NCI-H510A treated with DMSO at 0.1 percent for 48 hours (cell line): Measurements from ENCODE around the gene SFTPB.
A peak's percentile ranks its signal among the peaks of the same experiment; 100 is the strongest.

ENCODE experiments used
- DNase-seq: peaks from one replicate; lab custom pipeline; 2025; lab: John Stamatoyannopoulos, UW

Gene SFTPB

DNA sequence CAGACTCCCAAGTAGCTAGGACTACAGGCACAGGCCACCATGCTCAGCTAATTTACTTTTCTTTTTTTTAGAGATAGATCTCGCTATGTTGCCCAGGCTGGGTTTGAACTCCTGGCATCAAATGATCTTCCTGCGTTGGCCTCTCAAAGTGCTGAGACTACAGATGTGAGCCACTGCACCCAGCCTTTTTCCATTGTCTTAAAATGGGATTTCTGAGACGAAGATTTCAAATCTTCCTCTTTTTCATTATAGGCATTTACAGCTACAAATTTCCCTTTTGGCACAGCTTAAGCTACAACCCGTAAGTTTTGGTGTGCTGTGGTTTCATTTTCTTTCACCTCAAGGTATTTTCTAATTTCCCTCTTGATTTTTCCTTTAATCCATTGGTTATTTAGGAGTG is 34.8 kb upstream of the SFTPB start:
- no peak for DNase-seq

DNA sequence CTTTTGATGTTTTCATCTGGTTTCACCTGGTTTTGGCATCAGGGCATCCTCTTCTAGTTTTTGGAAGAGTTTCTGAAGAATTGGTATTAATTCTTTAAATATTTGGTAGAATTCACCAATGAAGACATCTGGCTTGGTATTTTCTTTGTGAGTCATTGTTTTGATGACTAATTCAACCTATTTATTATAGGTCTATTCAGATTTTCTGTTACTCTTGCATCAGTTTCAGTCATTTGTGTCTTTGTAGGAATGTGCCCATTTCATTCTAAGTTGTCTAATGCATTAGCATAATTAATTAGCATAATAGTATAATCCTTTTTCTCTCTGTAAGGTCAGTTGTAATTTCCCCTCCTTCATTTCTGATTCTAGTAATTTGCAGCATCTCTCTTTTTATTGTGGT is 34.2 kb upstream of the SFTPB start:
- no peak for DNase-seq

DNA sequence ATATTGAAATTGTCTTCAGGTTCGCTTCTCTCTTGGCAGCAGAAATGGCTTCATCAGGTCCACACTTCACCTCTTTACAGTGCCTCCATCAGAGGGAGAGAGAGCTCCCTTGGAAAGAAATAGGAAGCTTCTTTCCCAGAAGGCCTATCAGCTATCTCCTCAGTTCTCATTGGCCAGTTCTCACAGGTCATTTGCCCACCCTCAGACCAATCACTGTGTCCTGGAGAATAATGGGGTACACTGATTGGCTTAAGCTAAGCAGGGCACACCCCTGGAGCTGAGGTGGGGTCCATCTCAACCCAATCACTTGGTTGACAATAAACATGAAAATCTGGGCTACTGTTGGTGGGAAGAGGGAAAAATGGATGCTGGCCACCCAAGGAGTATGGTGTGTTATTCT is 31.3 kb upstream of the SFTPB start:
- no peak for DNase-seq

DNA sequence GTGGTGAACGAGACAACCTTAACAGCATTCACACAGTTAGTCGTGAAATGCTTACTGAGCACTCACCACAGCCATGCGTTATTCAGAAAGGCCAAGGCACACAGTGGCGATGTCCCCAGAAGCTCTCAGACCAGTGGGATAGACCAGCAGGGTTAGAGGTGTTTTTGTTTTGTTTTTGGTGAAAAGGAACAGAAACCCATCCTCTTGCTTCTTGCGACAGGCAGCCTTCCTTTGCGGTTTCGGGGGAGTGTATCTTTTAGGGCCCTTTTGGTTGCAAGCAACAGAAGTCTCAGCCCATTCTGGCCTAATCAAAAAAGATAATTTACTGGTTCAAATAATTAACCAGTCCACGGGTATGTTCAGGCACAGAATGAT is 30.9 kb upstream of the SFTPB start:
- DNase-seq, result no peak

DNA sequence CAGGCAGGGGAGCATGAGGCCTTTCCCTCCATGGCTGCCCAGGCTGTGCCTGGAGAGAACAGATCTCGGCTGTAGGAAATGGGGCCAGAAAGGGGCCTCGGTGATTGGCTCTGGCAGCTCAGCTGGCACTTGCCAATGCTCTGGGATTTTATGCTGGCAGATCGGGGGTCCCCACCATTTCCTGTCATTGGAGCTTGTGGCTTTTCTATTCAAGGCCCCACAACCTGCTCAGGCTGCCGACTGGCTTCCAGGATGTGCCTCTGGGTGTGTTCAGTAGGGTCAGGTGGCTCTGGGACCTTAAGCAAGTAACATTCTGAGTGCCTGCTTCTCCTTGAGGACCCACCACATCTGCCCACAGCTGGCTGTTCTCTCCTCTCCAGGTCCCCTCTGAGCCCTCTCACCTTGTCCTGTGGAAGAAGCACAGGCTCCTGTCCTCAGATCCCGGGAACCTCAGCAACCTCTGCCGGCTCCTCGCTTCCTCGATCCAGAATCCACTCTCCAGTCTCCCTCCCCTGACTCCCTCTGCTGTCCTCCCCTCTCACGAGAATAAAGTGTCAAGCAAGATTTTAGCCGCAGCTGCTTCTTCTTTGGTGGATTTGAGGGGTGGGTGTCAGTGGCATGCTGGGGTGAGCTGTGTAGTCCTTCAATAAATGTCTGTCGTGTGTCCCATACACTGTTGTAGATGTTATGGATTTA is 30.3 kb upstream of the SFTPB start:
- DNase-seq, result no peak

DNA sequence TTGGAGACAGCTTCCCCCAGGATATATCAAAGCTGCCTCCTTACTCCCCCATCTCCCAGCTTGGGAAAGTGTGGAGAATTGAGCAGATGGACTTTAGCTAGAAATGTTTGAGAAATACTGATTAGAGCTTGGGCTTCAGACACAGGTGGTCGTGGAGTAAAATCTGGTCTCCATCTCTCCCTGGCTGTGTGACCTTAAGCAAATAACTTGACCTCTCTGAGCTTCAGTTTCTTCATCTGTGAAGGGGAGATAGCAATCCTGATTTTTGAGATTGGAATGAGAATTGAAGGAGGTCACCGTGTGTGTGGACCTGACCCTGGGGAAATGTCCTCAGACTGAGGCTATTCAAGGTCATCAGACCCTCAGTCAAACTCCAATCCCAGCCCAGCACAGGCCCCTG is 29.7 kb upstream of the SFTPB start:
- no peak for DNase-seq

DNA sequence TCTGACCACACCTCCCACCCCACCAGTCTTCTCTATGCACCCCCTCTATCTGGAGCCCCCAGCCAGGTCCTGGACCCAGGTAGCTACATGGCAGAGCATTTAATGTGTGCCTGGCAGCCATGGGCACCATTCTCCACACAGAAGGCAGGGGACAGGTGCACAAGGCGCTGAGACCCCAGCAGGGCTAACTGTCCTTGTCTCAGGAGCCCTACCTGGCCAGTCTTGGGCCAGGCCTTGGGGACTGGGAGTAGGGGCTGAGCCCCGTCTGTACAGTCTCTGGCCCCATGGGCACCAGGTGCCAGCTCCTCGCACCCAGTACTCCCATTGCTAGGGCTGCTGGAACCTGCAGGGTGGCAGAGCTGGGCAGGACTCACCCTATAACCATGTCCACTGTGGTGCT is 29.1 kb upstream of the SFTPB start:
- no peak for DNase-seq

DNA sequence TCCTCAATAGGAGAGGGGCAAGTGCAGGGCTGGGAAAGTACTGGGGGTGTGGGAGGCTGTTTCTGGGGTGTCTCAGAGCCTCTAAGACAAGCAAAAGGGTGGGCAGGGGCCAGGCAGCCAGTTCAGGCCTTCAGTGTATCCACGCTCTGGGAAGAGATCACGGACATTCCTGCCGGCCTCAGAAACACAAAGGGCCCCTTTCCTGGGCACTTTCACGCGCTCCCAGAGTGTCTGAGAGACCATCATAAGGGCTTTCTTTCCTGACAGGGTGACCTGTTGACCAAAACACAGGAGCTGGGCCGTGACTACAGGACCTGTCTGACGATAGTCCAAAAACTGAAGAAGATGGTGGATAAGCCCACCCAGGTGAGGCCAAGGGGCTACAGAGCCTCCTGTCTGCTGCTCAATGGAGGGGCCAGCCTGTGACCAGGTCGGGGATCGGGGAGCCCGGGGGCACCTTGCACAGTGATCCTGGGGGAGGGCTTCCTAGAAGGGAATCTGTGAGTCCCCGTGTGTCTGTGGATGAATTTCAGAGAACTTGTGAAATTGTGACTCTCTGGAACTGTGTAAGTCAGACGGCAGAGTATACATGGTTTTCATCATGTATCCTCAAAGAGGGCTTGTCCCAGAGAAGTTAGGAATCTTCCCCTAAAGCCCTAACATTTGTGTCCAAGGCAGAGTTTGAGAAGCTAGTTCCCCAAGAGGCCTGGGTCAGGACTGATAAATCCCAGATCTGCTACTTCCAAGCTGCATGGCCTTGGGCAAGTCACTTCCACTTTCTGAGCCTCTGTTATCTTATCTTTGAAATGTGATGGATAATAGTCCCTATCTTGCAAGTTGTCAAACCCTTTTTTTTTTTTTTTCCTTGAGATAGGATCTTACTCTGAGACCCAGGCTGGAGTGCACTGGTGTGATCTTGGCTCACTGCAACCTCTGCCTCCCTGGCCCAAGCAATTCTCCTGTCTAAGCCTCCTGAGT is 28.0 kb upstream of the SFTPB start:
- no peak for DNase-seq

DNA sequence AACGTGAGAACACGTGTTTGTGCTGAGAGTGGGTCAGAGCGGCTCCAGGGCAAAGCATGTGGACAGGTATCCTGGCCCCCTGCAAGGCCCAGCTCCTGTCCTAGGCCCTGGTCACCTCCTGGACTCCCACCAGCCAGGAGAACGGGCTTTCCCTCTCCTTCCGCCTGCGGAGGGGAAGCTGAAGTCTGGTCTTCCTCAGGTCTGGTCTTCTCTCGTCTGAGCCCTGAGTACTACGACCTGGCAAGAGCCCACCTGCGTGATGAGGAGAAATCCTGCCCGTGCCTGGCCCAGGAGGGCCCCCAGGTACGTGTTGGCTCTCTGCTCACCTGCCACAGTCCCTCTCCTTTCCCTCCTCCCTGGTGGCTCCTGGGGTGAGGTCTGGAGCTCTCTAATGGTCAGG is 27.1 kb upstream of the SFTPB start:
- DNase-seq, result no peak

DNA sequence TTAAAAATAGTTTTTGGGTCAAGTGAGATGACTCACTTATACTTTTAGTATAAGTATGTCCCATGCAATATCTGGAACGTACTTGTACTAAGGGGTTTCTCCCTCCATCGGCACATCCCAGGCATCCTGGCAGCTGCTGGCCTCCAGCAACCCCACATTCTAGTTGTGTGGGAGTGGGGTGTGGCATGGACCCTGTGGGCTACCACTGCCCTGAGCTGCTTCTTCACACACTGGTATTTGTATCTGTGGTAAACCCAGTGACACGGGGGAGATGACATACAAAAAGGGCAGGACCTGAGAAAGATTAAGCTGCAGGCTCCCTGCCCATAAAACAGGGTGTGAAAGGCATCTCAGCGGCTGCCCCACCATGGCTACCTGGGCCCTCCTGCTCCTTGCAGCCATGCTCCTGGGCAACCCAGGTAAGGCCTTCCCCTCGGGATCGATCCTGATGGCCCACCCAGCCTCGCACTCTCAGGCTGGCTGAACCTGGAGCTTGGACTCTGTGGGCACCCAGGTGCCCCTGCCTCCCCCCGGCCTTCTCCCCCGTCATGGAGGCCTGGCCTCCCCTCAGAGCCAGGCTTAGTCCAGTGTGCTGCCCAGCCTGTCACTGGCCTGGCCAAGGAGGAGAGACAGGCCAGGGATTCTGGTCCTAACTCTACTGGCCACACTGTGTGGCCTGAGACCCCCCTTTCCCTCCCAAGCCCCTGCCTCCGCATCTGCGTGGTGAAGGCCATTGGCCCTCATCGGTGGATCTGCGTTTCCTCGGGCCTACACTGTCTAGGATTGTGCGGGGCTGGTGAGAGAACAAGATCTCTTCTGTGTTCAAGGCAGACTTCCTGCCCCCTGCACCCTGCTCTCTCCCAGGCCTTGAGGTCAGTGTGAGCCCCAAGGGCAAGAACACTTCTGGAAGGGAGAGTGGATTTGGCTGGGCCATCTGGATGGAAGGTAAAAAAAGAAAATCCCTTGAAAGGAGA is 26.3 kb upstream of the SFTPB start, which contains the start of gene GNLY:
Gene GNLY (plus strand): TSS at position 307 of the 974 bp plus-strand sequence. CDS start 61 bp downstream, at position 368.
- no peak for DNase-seq

DNA sequence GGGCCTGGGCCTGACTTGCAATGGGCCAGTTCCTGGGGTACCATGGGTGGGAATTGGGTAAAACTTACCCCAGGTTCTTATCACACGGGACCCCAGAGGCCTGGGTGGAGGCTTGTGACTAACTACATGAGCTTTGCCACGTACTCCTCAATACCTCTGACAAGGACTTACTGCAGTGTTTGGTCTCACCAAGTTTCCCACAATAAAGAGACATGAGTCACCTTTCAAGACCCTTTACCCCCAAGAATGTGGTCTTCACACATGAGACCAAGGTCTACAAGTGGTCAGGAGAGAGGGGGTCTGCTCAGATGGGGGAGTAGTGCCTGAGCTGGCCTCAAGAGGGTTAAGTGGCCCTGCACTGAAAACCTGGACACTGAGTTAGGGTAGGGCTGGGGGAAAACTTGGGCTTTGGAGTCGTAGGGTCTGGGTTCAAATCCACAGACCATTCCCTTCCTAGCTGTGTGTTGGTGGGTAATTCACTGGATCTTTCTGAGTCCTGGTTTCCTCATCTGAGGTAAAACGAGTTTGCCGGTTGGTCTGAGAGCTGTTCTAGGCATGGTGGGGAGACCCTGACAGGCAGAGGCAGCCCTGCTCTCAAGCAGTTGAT is 24.1 kb upstream of the SFTPB start:
- no peak for DNase-seq

DNA sequence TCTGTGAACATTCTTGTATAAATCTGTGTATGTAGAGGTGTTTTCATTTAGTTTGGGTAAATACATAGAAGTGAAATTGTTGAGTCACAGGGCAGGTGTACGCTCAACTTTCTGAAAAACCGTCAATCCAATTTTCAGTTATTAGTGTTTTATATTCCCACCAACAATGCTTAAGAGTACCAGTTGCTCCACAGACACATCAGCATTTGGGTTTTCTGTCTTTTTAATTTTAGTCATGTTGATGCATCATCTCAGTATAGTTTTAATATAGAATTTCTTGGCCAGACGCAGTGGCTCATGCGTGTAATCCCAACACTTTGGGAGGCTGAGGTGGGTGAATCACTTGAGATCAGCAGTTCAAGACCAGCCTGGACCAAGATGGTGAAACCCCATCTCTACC is 22.9 kb upstream of the SFTPB start:
- no peak for DNase-seq

DNA sequence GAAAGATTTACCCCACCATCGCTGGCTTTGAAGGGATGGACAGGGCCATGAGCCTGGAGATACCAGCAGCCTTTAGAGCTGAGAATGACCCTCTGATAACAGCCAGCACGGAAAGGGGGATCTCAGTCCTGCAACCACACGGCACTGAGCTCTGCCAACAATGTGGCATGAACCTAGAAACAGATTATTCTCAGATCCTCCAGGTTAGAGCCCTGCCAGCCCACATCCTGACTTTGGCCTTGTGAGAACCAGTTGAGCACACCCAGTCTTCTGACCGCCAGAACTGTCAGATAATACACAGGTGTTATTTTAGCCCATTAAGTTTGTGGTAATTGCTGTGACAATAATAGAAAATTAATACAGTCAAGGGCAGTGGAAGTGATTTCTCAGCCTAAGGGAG is 16.8 kb upstream of the SFTPB start:
- DNase-seq, result no peak

DNA sequence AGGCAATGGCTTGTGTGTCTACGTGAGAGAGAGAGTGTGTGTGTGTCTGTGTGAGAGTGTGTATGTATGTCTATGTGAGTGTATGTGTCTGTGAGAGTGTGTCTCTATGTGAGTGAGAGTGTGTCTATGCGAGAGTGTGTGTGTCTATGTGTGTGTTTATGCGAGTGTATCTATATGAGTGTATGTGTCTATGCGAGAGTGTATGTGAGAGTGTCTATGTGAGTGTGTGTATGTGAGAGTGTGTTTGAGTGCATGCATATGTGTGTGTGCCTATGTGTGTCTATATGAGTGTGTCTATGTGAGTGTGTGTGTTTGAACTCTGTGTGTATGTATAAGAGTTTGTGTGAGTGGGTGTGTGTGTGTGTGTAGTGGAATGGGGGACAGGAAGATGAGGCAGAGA is 16.4 kb upstream of the SFTPB start:
- no peak for DNase-seq

DNA sequence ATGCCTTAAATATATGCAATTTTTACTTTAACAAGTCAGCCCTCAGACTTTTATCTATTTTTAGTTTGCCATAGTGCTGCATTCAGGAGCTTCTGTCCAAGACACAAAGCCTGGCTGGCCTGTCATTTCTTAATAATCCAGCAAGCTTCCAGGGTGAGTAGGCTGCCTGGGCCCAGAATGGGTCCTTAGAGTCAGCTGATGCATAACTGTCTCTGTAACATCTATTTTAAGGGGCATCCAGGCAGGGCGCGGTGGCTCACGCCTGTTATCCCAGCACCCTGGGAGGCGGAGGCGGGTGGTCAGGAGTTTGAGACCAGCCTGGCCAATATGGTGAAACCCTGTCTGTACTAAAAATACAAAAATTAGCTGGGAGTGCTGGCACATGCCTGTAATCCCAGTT is 14.4 kb upstream of the SFTPB start:
- DNase-seq, result no peak

DNA sequence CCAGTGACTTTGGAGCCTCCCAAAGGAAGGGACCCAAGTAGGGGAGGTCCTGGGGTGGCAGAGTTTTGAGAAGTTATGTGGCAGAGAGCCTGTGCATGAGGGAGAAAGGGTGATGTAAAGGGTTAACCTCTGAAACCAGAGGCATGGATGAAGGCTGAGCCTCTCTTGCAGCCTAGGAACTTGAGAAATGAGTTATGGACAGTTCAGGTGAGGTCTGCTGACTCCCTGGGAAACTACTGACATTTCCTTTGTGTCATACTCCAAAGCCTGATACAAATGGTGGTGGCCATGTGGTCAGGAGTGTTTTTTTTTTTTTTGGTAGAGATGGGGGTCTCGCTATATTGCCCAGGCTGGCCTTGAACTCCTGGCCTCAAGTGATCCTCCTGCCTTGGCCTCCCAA is 13.8 kb upstream of the SFTPB start:
- no peak for DNase-seq

DNA sequence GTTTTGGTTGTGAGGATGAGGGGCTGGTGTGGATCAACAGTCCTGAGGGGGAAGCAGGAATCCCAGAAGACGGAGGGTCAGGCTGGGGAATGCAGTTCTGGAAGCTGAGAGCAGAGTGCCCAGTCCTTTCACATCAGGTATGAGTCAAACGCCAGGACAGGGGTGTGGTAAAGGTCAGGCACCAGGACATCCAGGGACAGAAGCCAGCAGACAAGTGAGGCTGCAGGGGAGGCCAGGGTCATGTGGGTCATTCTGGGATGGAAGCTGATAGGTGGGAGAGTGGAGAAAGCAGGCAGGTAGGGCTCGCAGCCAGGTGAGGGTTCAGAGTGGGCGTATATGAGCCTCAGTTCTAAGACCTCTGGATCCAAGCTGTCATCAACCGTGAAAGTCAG is 13.4 kb upstream of the SFTPB start:
- no peak for DNase-seq

DNA sequence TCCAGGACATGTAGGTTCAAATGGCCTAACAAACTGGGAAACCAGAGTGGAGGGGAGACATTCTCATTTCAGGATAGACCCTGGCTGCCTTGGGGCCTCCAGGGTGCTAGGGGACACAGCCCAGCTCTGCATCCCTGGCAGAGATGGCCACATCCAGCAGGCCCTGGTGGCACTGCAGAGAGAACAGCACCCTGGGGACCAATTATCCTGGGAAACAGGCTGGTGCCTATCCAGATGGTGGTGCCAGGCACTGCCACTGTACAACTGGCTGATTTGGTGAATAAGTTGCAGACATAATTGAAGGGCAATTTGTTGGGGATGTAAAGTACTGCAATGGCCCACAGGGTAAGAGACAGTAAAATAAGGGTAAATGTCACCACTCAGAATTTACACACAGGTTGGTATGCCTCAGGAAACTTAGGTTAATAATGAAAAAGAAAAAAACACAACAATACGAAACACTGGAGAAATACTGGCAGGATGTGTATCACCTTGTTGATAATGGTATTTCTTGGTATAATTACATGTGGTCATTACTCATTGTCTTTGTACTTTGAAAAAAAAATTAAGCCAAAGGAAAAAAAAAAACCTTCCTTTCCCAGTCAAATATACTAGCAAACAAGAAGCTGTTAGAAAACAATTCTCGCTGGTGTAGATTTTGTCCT is 12.8 kb upstream of the SFTPB start:
- DNase-seq, result no peak

DNA sequence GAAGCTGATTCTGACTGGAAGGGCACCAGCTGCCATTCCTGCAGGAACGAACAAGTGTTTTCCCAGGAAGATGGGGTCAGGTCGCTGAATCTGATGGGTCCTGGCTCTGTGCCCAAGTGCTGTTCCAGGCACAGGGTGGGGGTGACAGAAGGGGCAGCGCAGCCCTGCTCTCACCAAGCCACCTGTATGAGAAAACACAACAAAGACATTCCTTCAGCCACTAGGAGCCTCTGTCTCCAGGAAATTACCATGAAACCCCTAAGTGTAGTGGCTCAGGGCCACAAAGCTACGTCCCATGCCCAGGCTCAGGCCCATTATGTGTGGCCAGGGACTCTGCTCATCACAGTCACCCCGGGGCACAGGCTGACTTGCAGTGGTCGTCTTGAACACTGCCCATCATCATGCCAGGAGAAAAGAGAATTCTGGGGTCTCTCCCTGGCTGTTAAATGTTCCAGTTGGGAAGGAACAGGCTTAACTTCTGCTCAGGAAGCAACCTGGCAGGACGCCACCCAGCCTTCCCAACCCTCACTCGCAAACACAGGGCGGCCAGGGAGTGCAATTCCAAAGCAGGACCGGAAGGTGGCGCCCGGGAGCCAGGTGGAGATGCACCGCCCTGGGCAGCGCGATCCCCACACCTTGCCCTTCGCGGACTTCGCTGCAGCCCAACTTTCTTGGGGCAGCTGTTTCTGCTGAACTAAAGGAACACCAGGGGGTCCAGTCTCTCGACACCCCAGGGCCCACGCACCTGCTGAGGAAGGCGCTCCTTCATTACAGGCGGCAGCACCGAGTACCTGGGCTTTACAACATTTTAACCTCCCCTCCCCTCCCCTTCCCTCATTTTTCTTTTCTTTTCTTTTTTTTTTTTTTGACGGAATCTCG is 11.0 kb upstream of the SFTPB start:
- peak; percentile 82 for DNase-seq

DNA sequence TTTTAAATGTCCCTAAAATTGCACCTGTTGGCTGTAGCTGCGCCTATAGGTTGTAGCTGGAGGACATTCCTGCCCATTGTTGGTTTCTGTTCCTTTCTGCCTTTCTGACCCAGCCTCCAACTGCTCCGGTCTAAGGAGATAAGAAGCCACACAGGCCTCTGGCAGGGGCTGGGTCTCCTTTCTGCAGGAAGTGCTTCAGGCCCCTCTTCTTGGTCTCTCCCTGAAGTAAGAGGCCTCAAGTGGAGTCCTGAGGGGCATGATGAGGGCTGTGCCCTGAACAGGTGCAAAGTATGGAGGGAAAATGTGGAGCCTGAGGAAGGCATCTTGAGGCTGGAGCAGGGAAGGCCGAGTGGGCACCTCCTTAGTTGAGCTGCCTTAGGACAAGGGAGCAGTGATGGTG is 10.4 kb upstream of the SFTPB start:
- DNase-seq, result no peak
